H1 (cell line): ENCODE measurements around the gene GSTT4. TPM values are rescaled to one million over a fixed set of nuclear protein-coding genes. Genes with fewer than 3 reads are reported as not detected.

Source experiments
- CTCF ChIA-PET: fragments of 300-600 bp; sonication (Branson Sonifier 250); formaldehyde crosslinking; loops from one replicate; lab custom pipeline; 2021; ENCODE audit not compliant: partially characterized antibody; lab: Charles Lee
- POLR2A ChIA-PET: fragments of 300-600 bp; sonication (Branson Sonifier 250); formaldehyde crosslinking; loops from one replicate; lab custom pipeline; 2021; ENCODE audit warnings: inconsistent platforms; ENCODE audit not compliant: partially characterized antibody; lab: Charles Lee
- DNase-seq, 2 experiments: peaks; one replicate each; pipeline versions ENCODE4 v3.0.0 to v3.0.0-alpha.2; 2010 to 2022; ENCODE audit warnings: low spot score in 2 of 2, low read depth in 1 of 2, mixed read lengths in 1 of 2
- FAIRE-seq: peaks from 2 replicates; lab custom pipeline; 2011; peaks lifted over from hg19 to GRCh38; lab: Jason Lieb, UNC
- H2AFZ ChIP-seq: 2 replicates; pipeline ENCODE4 v1.8.1; 2012; ENCODE audit warnings: low read length, inconsistent platforms
- H2AK5ac ChIP-seq: 2 replicates; pipeline ENCODE4 v1.6.1; 2013; ENCODE audit warnings: low read depth, low read length
- H2BK120ac ChIP-seq: replicated peaks from 2 replicates; pipeline ENCODE3; 2013; ENCODE audit warnings: low read depth, low read length, inconsistent platforms
- H2BK12ac ChIP-seq: 2 replicates; pipeline ENCODE4 v1.6.1; 2013; ENCODE audit warnings: low read depth, low read length
- H2BK15ac ChIP-seq: 2 replicates; pipeline ENCODE4 v1.6.1; 2013; ENCODE audit warnings: low read length
- H2BK20ac ChIP-seq: 2 replicates; pipeline ENCODE4 v1.6.1; 2013; ENCODE audit warnings: low read length
- H2BK5ac ChIP-seq: 2 replicates; pipeline ENCODE4 v1.6.1; 2013; ENCODE audit warnings: low read depth, low read length
- H3K14ac ChIP-seq: 2 replicates; pipeline ENCODE4 v1.6.1; 2013; ENCODE audit warnings: inconsistent platforms; ENCODE audit not compliant: insufficient read length
- H3K18ac ChIP-seq: 2 replicates; pipeline ENCODE4 v1.6.1; 2013; ENCODE audit warnings: low read length; ENCODE audit errors: extremely low read depth
- H3K23ac ChIP-seq: 2 replicates; pipeline ENCODE4 v1.6.1; 2013; ENCODE audit warnings: inconsistent platforms; ENCODE audit not compliant: insufficient read length
- H3K23me2 ChIP-seq: 2 replicates; pipeline ENCODE4 v1.6.1; 2013; ENCODE audit warnings: low read depth, low read length
- H3K27ac ChIP-seq: 2 replicates; pipeline ENCODE4 v1.6.1; 2011; ENCODE audit warnings: low read depth, low read length, inconsistent platforms
- H3K27me3 ChIP-seq, 4 experiments: replicated peaks in 1 of 4; 1 replicate in 1 of 4; 2 replicates in 3 of 4; pipeline versions ENCODE4 v1.6.1 to v1.8.1; 2011 to 2013; ENCODE audit warnings: low read length in 3 of 4, mild to moderate bottlenecking in 3 of 4, inconsistent platforms in 2 of 4, mixed read lengths in 2 of 4, moderate library complexity in 1 of 4; ENCODE audit not compliant: control insufficient read depth in 3 of 4, insufficient read depth in 3 of 4; ENCODE audit errors: extremely low read depth in 1 of 4
- H3K36me3 ChIP-seq, 4 experiments: 2 replicates each; pipeline versions ENCODE4 v1.6.1 to v1.8.1; 2011 to 2013; ENCODE audit warnings: mild to moderate bottlenecking in 4 of 4, low read length in 3 of 4, moderate library complexity in 2 of 4, control low read depth in 1 of 4, inconsistent platforms in 1 of 4; ENCODE audit not compliant: insufficient read depth in 4 of 4, control insufficient read depth in 2 of 4
- H3K4ac ChIP-seq: replicated peaks from 2 replicates; pipeline ENCODE3; 2013; ENCODE audit warnings: low read length, low read depth, mixed read lengths, inconsistent platforms; ENCODE audit not compliant: insufficient read length
- H3K4me1 ChIP-seq, 4 experiments: replicated peaks in 1 of 4; 1 replicate in 1 of 4; 2 replicates in 3 of 4; pipeline versions ENCODE4 v1.6.1 to v1.8.1; 2011 to 2013; ENCODE audit warnings: low read length in 3 of 4, inconsistent platforms in 2 of 4, mixed read lengths in 1 of 4; ENCODE audit not compliant: insufficient read depth in 4 of 4, control insufficient read depth in 3 of 4
- H3K4me2 ChIP-seq, 2 experiments: 2 replicates each; pipeline versions ENCODE4 v1.6.1 to v1.8.1; 2011 to 2013; ENCODE audit warnings: low read depth in 2 of 2, low read length in 2 of 2, control low read depth in 1 of 2, inconsistent platforms in 1 of 2, mild to moderate bottlenecking in 1 of 2; ENCODE audit not compliant: insufficient read depth in 1 of 2
- H3K4me3 ChIP-seq, 4 experiments: fragments of 200-600, 300-600 bp in 1 of 4; sonication (generic), shearing (Covaris generic), sonication (Bioruptor Twin) in 1 of 4; 2 replicates each; pipeline versions ENCODE4 v1.5.1 to v1.8.1; 2011 to 2016; ENCODE audit warnings: low read length in 4 of 4, low read depth in 3 of 4, control low read depth in 2 of 4, inconsistent platforms in 2 of 4, mild to moderate bottlenecking in 2 of 4, mixed read lengths in 1 of 4, moderate library complexity in 1 of 4; ENCODE audit not compliant: insufficient read depth in 2 of 4; ENCODE audit errors: extremely low read depth in 1 of 4
- H3K56ac ChIP-seq: replicated peaks from 2 replicates; pipeline ENCODE3; 2013; ENCODE audit warnings: low read depth, mild to moderate bottlenecking, mixed read lengths, low read length, inconsistent platforms; ENCODE audit not compliant: insufficient read length
- H3K79me1 ChIP-seq: 2 replicates; pipeline ENCODE4 v1.6.1; 2013; ENCODE audit warnings: low read depth, low read length, control low read depth
- H3K79me2 ChIP-seq, 2 experiments: 2 replicates each; pipeline versions ENCODE4 v1.6.1 to v1.8.1; 2012 to 2013; ENCODE audit warnings: low read length in 2 of 2, mild to moderate bottlenecking in 2 of 2, inconsistent platforms in 1 of 2; ENCODE audit not compliant: insufficient read depth in 2 of 2, control insufficient read depth in 1 of 2
- H3K9ac ChIP-seq, 4 experiments: replicated peaks in 1 of 4; 1 replicate in 1 of 4; 2 replicates in 3 of 4; pipeline versions ENCODE4 v1.6.1 to v1.8.1; 2011 to 2013; ENCODE audit warnings: low read depth in 3 of 4, low read length in 3 of 4, control low read depth in 2 of 4, mild to moderate bottlenecking in 2 of 4, moderate library complexity in 2 of 4, inconsistent platforms in 1 of 4; ENCODE audit errors: extremely low read depth in 1 of 4
- H3K9me3 ChIP-seq, 2 experiments: 2 replicates each; pipeline versions ENCODE4 v1.6.1 to v1.8.1; 2012 to 2013; ENCODE audit warnings: mild to moderate bottlenecking in 2 of 2, moderate library complexity in 2 of 2, control low read depth in 1 of 2, inconsistent platforms in 1 of 2, low read depth in 1 of 2, low read length in 1 of 2, mixed read lengths in 1 of 2; ENCODE audit not compliant: insufficient read depth in 2 of 2
- H4K20me1 ChIP-seq, 2 experiments: replicated peaks in 1 of 2; 2 replicates each; pipeline versions ENCODE3 to v1.8.1; 2011 to 2013; ENCODE audit warnings: inconsistent platforms in 2 of 2, low read length in 2 of 2, mild to moderate bottlenecking in 1 of 2; ENCODE audit not compliant: insufficient read depth in 2 of 2, control insufficient read depth in 1 of 2
- H4K5ac ChIP-seq: 2 replicates; pipeline ENCODE4 v1.6.1; 2013; ENCODE audit warnings: low read length, low read depth, mixed read lengths, inconsistent platforms; ENCODE audit not compliant: insufficient read length
- H4K8ac ChIP-seq: 2 replicates; pipeline ENCODE4 v1.8.0; 2013; ENCODE audit warnings: mild to moderate bottlenecking, moderate library complexity, low read length, inconsistent platforms; ENCODE audit not compliant: insufficient read depth; ENCODE audit errors: extremely low read depth
- H4K91ac ChIP-seq: replicated peaks from 2 replicates; pipeline ENCODE3; 2013; ENCODE audit warnings: low read length, mixed read lengths, inconsistent platforms; ENCODE audit not compliant: insufficient read length
- BACH1 ChIP-seq: IDR thresholded peaks from 2 replicates; pipeline ENCODE4 v1.6.1; 2012; ENCODE audit warnings: low read length, improper control_type of control experiment
- BRCA1 ChIP-seq: IDR thresholded peaks from 2 replicates; pipeline ENCODE4 v1.6.1; 2012; ENCODE audit warnings: low read depth, low read length, improper control_type of control experiment
- CHD1 ChIP-seq: IDR thresholded peaks from 2 replicates; pipeline ENCODE4 v1.6.1; 2012; ENCODE audit warnings: low read depth, low read length, improper control_type of control experiment
- CTBP2 ChIP-seq: IDR thresholded peaks from 2 replicates; pipeline ENCODE4 v1.7.0; 2011; ENCODE audit warnings: borderline replicate concordance, mild to moderate bottlenecking, moderate library complexity, mixed read lengths, low read length; ENCODE audit not compliant: insufficient read depth, insufficient read length
- CTCF ChIP-seq, 3 experiments: IDR thresholded peaks; 1 replicate in 2 of 3; 2 replicates in 1 of 3; pipeline versions ENCODE4 v1.5.1 to v1.6.1; 2011; ENCODE audit warnings: low read length in 3 of 3, mild to moderate bottlenecking in 3 of 3, inconsistent platforms in 2 of 3, low read depth in 1 of 3, moderate library complexity in 1 of 3; ENCODE audit not compliant: insufficient read depth in 1 of 3; ENCODE audit errors: control extremely low read depth in 1 of 3
- E2F6 ChIP-seq: IDR thresholded peaks from 2 replicates; pipeline ENCODE4 v1.6.1; 2012; ENCODE audit warnings: inconsistent platforms
- EGR1 ChIP-seq: IDR thresholded peaks from 2 replicates; pipeline ENCODE4 v1.6.1; 2011; ENCODE audit warnings: low read depth, low read length, borderline replicate concordance
- MAX ChIP-seq: IDR thresholded peaks from 2 replicates; pipeline ENCODE4 v1.6.1; 2012; ENCODE audit warnings: inconsistent platforms
- USF2 ChIP-seq: IDR thresholded peaks from 2 replicates; pipeline ENCODE4 v1.6.1; 2011; ENCODE audit warnings: low read length, improper control_type of control experiment
- WGBS, 2 experiments: shearing (Covaris generic) in 1 of 2; methylation state at CpG; one replicate each; pipeline versions ENCODE4 v1.1.6 to v1.1.7; 2013 to 2015; ENCODE audit warnings: low lambda C conversion rate in 2 of 2, mixed read lengths in 2 of 2, inconsistent platforms in 1 of 2, low coverage in 1 of 2, missing lambda C conversion rate in 1 of 2; ENCODE audit not compliant: insufficient replicate concordance in 2 of 2, insufficient coverage in 1 of 2, insufficient read length in 1 of 2; ENCODE audit errors: extremely low coverage in 1 of 2, missing lambda C conversion rate in 1 of 2; 5-methylcytosine and 5-hydroxymethylcytosine counted together
- polyA plus RNA-seq, 7 experiments: library from polyadenylated mRNA; depleted of rRNA in 3 of 7; stranded (reverse) in 5 of 7; unstranded in 2 of 7; fragments of >200 nt in 5 of 7; fragments of 200-250 nt in 2 of 7; gene quantifications; 1 replicate in 5 of 7; 2 replicates in 1 of 7; 4 replicates in 1 of 7; pipeline versions ENCODE4 v1.2.1 to v1.2.3, GENCODE V29; 2011 to 2013; ENCODE audit warnings: missing spikeins in 2 of 7, mixed read lengths in 2 of 7
- total RNA-seq: library from RNA; stranded (reverse); fragmentation: NEBNext Ultra II Directional; extraction: Animal tissue kit (Norgen Biotek cat#: 25700); gene quantifications from 2 replicates; pipeline ENCODE4 v1.2.1, GENCODE V29; 2021

Gene GSTT4
- total and polyA plus RNA-seq, 2 of the 8 experiments (the other 6 are each of a cell fraction or from before 2014, with no cell fraction given): 0.14 TPM; not detected in 1

- Histone ChIP-seq H3K14ac (no peak overlapping the region), H4K8ac (peak overlapping the region; percentile 4; the same call in 1 of the 2 replicates), H3K18ac (peak overlapping the region; percentile 44; the same call in 1 of the 2 replicates), H2BK20ac (peak overlapping the region; percentile 92), H3K27ac (no peak overlapping the region), H4K20me1 (no peaks in the 10 kb centered on the region), H2BK15ac (no peak overlapping the region), H2BK5ac (no peak overlapping the region), H2BK12ac (peak overlapping the region; percentile 69; the same call in 1 of the 2 replicates), H3K23me2 (no peaks in the 10 kb centered on the region), H3K9me3 (no peaks in the 10 kb centered on the region; a peak in 1 of 4 replicates), H3K56ac (no peak overlapping the region), H3K27me3 (peaks cover 0 to 3% (median 0%) of the 10 kb centered on the region in 4 experiments; a peak in 3 of 7 replicates), H3K23ac (no peak overlapping the region), H3K4me3 (no peak overlapping the region), H3K4me1 (peaks cover 0 to 3% (median 0%) of the 10 kb centered on the region in 4 experiments; a peak in 2 of 7 replicates), H2AK5ac (peak overlapping the region; percentile 48; the same call in 1 of the 2 replicates), H4K91ac (peak overlapping the region; percentile 85), H3K4ac (peak overlapping the region; percentile 91), H3K79me1 (no peaks in the 10 kb centered on the region), H2AFZ (no peak overlapping the region), H3K9ac (no peak overlapping the region), H3K4me2 (no peak overlapping the region), H3K36me3 (no peaks in the 10 kb centered on the region), H3K79me2 (no peaks in the 10 kb centered on the region), H2BK120ac (no peak overlapping the region), H4K5ac (peak overlapping the region; percentile 3)
- no peak for DNase-seq
- ChIA-PET CTCF (interaction anchor here (1.4 kb wide), 1 partner anchor 172 kb away, joined by 3 read pairs; no protein-coding TSS in a partner anchor), POLR2A (no interaction called here)
- FAIRE-seq: no peak
- 85% methylated on average over 10 of the region's 10 CpGs; no CpG with 5 or more reads in 1 of the 2 experiments for whole genome bisulfite sequencing, 2 experiments
- TF ChIP-seq USF2 (no peak), MAX (no peak), EGR1 (no peak), CTBP2 (no peak), BACH1 (no peak), E2F6 (no peak), CTCF (IDR thresholded peaks at IDR 0.05; ENCODE audit: control extremely low read depth in 1 of 3, insufficient read depth in 1 of 3, low read depth in 1 of 3, low read length in 3 of 3) (no peak), BRCA1 (no peak), CHD1 (no peak)
Observed at GRCh38 chr22:24002272-24002671, 3.0 kb downstream of the GSTT4 start.
